Stimulated activated CD4-positive, alpha-beta T cell treated with anti-CD3 and anti-CD28 coated beads, Interleukin-1b, Interleukin-23, amount 100 ng/mL, for 1 hour (primary cell): ENCODE data around the gene COMMD9.

Experiments used
- DNase-seq, 2 donors: peaks; one replicate each; pipeline ENCODE4 v3.0.0-alpha.2; 2020; ENCODE audit warnings: low read depth in 2 of 2

Gene COMMD9

GRCh38 chr11:36296884-36297543 lies 7.8 kb upstream of the COMMD9 start:
- no peak for DNase-seq

- no peak for DNase-seq
These were observed 6.7 kb upstream of the COMMD9 start, which contains the start of gene PRR5L for GRCh38 chr11:36295926-36296325. Gene PRR5L (plus strand): TSS chr11:36296288. CDS start chr11:36401122, 104,834 bp downstream.

- DNase-seq: no peak
These were observed 3.1 kb upstream of the COMMD9 start for GRCh38 chr11:36292311-36292722.

- no peak for DNase-seq
These were observed 590 bp downstream of the COMMD9 start for GRCh38 chr11:36288442-36289225.

DNA sequence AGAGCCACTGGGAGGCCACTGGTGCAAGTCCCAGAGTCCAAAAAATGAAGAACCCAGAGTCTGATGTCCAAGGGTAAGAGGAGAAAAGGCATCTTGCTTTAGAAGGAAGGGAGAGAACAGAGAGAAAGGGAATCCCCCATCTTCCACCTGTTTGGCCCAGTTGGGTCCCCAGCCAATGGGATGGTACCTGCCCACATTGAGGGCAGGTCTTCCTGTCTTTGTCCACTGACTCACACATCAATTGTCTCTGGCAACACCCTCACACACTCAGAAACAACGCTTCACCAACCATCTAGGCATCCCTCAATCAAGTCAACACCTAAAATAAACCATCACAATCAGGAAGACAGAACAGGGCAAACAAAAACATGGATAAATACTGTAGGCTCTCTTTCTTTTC lies 6.3 kb downstream of the COMMD9 start:
- no peak for DNase-seq

- no peak for DNase-seq
These were observed 7.4 kb downstream of the COMMD9 start for GRCh38 chr11:36281850-36282249.

DNA sequence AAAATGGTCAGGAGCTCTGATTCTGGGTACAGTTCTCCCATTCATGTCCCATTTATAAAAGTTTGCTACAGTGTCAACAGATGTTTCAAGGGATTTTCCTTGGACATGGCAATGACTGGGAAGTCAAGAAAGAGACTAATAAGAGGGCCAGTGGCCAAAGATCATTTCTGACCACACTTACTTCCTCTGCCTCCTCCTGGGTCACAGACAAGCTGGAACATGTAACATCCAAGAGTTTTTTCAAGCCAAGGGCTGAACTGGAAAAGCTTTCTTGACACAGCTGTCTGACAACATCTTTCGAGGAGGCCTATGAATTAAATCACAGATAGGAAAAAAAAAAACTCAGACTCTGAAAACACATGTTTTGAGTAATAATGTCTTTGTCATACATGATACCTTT lies 8.7 kb downstream of the COMMD9 start:
- DNase-seq: no peak

GRCh38 chr11:36278531-36279282 lies 10.5 kb downstream of the COMMD9 start:
- DNase-seq: no peak

DNA sequence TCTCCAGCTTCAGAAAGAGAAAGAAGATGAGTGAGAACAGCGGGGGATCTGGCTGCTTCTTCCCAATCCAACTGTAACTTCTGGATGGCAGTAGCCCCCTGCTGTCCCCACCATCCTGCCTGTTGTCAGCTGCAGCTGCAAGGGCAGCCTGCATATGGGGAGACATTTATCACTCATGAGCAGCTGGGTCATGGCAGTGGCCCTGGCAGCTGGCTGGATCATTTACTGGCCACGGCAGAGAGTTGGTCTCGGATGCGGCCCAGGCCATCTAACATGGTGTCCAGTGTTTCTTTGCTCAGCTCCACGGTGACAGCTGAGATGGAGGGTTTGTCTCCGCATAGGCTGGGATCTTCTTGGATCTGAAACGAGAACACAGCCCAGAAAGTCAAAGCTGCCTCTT lies 14.8 kb downstream of the COMMD9 start:
- no peak for DNase-seq

DNA sequence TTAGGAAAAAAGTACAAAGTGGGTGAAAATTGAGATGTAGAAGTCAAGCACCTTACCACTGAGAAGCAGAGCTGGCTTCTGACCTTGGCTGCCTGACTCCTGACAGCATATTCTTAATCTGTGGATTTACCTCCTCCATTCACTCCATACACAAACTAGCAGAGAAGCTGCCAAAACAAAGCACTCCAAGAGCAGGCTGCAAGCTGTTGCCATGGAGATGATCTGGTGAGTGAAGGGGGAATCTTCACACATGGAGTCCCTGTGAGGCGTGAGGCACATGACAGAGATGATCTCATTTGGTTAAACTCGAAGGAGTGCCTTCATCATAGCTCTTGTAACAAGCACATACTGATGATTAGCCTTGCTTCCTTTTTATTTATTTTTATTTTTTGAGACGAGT lies 16.1 kb downstream of the COMMD9 start:
- no peak for DNase-seq

DNA sequence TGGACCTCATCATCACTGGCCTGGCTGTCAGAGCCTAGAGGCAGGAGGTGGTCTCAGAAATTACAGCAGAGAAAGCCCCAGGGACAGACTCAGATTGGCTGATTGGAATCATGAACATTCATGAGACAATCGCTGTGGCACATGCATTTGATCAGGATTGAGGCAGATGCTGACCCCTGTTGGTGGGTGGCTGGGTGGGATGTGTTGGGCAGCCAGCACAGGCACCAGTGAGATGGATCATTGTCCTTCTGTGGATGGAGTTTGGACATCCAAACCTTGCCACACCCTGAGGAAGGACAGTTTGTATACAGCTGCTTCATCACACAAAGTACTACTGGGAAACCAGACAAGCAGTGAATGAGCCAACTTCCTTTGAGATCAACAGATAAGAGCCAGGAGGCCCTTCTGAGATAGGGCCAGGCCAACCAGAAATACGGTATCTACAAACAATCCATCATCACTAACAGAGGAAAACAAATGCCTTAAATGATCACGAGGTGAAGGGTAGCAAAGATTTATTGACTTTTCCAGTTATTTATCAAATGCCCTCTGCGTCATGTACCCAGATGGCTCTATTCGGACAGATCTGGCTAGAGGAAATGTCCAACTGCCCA lies 17.3 kb downstream of the COMMD9 start:
- no peak for DNase-seq

DNA sequence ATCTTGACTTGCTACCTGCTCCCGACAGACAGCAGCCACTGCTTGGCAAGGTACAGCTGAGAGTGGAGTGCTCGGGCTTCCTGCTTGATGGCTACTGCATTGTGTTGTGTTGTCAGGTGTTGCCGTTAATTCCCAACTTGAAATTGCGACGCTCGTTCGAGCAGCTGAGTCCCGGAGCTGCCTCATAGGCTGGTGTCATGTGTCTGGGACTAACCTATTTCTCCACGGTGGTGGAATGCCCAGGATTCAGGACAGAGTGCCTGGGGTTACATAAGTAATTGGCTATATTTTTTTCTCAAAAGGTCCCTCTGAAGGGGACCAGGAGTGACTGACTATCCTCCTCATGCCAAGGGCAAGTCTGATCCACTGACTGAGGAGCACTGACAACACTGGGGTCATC lies 18.5 kb downstream of the COMMD9 start:
- no peak for DNase-seq

DNA sequence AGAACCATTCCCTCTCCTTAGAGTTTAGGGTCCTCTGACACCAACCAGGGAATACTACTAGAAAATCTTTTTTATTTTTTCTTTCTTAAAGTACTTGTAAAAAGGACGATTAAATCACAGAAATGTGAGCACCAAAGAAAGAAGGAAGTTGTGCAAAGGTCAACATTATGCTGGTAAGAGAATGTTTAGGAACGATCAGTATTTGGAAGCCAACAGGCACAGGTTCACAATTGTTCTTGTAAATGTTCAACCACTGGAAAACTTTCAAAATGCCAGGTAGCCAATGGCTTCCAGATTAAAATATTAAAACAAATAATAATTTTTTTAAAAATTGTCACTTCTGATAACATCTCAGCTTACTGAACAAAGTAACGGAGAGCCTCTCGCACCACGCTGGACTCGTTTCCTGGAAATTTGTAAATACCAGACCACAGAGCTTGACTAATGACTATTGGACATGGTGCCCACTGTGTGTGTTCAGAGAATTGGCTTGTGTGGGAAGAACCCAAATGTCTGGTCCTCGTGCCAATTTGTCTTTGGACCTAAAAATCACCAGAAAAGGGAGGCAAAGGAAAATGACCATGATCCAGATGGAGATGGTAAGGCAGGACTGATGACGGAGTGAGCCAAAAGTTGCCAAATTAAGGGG lies 20.8 kb downstream of the COMMD9 start:
- no peak for DNase-seq

GRCh38 chr11:36266767-36267166 lies 22.5 kb downstream of the COMMD9 start:
- DNase-seq: no peak

GRCh38 chr11:36265793-36266628 lies 23.2 kb downstream of the COMMD9 start:
- DNase-seq: peak; percentile 11 to 29

DNA sequence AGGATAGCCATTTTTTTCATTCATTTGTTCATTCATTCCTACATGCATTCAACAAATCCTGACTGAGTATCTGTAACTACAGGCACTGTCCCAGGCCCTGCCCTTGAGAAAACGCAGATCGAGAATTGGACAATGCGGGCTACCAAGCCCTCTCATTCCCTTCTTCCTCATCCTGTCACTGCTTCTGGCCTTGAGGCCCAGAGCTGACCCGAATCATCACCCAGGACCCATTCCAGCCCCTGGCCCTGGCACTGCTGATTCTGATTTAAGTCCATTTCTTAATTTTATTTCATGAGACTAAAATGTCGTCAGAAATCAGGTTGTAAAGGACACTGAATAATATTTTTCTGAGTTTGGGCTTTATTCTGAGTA lies 24.3 kb downstream of the COMMD9 start:
- no peak for DNase-seq

DNA sequence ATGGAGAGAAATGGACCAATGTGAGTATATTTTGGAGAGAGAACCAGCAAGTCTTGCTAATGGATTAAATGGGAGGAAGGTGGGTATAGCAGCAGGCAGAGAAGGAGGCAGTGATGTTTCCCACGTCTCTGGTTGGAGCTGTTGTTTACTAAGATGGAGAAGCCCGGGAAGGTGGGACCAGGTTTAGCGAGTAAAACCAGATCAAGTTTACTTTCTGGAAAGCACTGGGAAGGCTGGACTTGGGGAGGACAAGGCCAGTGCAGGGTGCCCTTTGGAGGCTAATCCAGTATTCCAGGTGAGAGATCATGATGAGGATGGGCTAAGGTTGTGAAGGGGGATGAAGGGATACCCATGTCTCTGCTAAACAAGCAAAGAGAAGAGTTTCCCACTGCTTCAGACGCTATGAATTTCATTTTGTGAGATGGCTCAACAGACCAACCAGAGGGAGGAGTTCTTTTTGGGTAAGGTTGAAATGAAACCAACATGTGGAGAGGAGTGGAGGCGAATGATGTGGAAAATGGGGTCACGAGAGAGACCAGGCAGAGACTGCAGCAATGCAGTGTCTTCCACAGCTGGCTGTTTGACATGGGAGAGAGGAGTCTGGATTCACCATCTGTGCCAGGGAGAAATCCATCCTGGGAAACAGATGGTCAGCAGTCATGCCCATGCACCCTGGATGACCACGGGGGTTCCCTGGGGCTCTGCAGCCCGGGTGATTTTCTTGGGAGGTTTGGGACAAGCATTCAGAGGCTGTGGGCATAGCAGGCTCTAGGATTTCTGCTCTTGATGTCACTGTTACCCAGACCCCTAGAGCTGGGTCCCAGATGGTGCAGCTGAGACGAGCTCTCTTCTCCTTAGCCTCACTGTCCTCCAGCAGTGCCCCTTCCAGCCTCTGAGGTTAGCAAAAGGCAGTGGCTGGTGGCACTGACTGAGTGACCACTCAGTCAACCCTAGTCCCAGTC lies 24.9 kb downstream of the COMMD9 start:
- no peak for DNase-seq

DNA sequence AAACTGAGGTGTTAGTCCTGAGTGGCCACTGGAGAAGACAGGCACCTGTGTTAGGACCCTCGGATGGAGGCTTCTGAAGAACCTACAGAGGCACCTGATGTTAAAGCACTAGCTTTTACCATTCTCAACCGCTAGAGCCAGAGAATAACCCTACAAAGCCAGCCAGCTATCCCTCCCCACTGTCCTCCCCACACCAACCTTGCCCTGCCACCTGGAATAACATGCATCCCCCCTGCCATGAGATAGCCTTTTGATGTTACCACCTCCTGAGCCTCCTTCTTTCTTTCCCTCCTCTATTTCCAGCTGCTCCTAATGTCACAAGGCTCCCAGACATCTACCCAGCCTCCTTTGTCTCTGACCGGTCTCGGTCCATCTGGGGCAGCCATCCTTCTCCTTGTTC lies 28.1 kb downstream of the COMMD9 start:
- DNase-seq: no peak

DNA sequence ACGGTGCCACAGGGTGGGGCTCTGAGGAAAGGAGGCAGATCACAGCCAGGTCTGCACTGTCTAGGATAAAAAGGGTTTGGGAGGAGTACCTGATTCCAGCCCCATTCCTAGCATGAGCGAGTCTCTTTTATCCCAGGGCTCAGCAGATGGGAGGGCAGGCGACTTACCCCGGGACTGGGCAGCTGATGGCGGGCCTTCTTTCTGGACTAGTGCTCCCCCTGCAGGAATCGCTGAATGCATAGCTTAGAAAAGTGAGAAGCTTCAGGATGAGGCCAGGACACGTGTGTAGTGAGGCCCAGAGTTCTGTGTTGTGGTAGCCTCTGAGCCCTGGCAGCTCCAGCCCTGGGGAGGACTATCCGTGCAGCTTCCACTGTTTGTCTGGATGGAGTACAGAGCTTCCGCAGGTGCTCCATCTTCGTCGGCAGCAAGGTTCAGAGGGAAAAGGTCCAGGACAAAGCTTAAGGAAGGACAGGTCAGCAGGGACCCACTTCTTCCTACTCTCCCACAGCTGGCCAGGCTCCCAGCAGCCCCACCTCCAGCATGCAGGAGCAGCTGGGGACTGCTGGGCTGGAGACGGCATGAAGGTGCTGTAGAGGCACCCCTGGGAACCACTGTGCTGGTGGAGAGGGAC lies 30.4 kb downstream of the COMMD9 start:
- DNase-seq: no peak
